Smooth muscle cell (in vitro differentiated cells): Measurements from ENCODE around the gene TGM5. TPM values are rescaled to one million over a fixed set of nuclear protein-coding genes. Genes with fewer than 3 reads are reported as not detected.
"Not testable (repeated sequence)": the region's sequence is repeated elsewhere in the genome, so short reads cannot be mapped to it uniquely, and the experiment has no call there.

Experiments
- DNase-seq: peaks from one replicate; lab custom pipeline; 2025; ENCODE audit not compliant: unreplicated experiment; lab: John Stamatoyannopoulos, UW
- H2AFZ ChIP-seq: fragments of 200-600 bp; sonication (generic); 2 replicates; pipeline ENCODE4 v1.6.0; 2016; ENCODE audit warnings: antibody characterized with exemption, low read depth, mild to moderate bottlenecking
- H3F3A ChIP-seq: fragments of 200-600 bp; sonication (generic); 2 replicates; pipeline ENCODE4 v1.6.0; 2017; ENCODE audit warnings: antibody characterized with exemption, low read depth
- H3K27ac ChIP-seq: fragments of 200-600 bp; sonication (generic); 2 replicates; pipeline ENCODE4 v1.5.1; 2016; ENCODE audit warnings: low read depth, mild to moderate bottlenecking
- H3K27me3 ChIP-seq: fragments of 200-600 bp; sonication (generic); 2 replicates; pipeline ENCODE4 v1.6.1; 2016; ENCODE audit warnings: low read depth, mild to moderate bottlenecking
- H3K36me3 ChIP-seq: fragments of 200-600 bp; sonication (generic); 2 replicates; pipeline ENCODE4 v1.5.1; 2016; ENCODE audit warnings: low read depth
- H3K4me1 ChIP-seq: fragments of 200-600 bp; sonication (generic); 2 replicates; pipeline ENCODE4 v1.5.1; 2016; ENCODE audit warnings: low read depth
- H3K4me2 ChIP-seq: fragments of 200-600 bp; sonication (generic); 2 replicates; pipeline ENCODE4 v1.6.0; 2016; ENCODE audit warnings: mild to moderate bottlenecking
- H3K4me3 ChIP-seq: fragments of 200-600 bp; sonication (generic); 2 replicates; pipeline ENCODE4 v1.5.1; 2016; ENCODE audit warnings: mild to moderate bottlenecking
- H3K79me2 ChIP-seq: fragments of 200-600 bp; sonication (generic); 2 replicates; pipeline ENCODE4 v1.6.0; 2016; ENCODE audit warnings: low read depth, mild to moderate bottlenecking
- H3K9ac ChIP-seq: fragments of 200-600 bp; sonication (generic); 2 replicates; pipeline ENCODE4 v1.6.0; 2016; ENCODE audit warnings: low read depth
- H3K9me3 ChIP-seq: fragments of 200-600 bp; sonication (generic); replicated peaks from 2 replicates; pipeline ENCODE4 v1.5.1; 2016; ENCODE audit warnings: low read depth
- H4K20me1 ChIP-seq: fragments of 200-600 bp; sonication (generic); 2 replicates; pipeline ENCODE4 v1.6.0; 2016; ENCODE audit warnings: low read depth
- CTCF ChIP-seq: fragments of 200-600 bp; sonication (generic); IDR thresholded peaks from 2 replicates; pipeline ENCODE4 v1.5.1; 2017; ENCODE audit warnings: borderline replicate concordance, mild to moderate bottlenecking, antibody characterized with exemption; ENCODE audit not compliant: insufficient read depth, poor library complexity, severe bottlenecking
- WGBS: methylation state at CpG from one replicate; pipeline ENCODE4 v1.1.7; 2016; ENCODE audit warnings: low lambda C conversion rate; 5-methylcytosine and 5-hydroxymethylcytosine counted together
- polyA plus RNA-seq: library from polyadenylated mRNA; unstranded; fragments of >200 nt; fragmentation: Nextera tagmentation; extraction: Ambion mirVana; gene quantifications from 2 replicates; pipeline ENCODE4 v1.2.1, GENCODE V29; 2016
- total RNA-seq: library from RNA; depleted of rRNA; stranded (reverse); fragments of >200 nt; gene quantifications from 2 replicates; pipeline ENCODE4 v1.2.3, GENCODE V29; 2014

Gene TGM5
- total and polyA plus RNA-seq, 2 experiments from 2014 or later, result 0.08 to 2.5 TPM

DNA sequence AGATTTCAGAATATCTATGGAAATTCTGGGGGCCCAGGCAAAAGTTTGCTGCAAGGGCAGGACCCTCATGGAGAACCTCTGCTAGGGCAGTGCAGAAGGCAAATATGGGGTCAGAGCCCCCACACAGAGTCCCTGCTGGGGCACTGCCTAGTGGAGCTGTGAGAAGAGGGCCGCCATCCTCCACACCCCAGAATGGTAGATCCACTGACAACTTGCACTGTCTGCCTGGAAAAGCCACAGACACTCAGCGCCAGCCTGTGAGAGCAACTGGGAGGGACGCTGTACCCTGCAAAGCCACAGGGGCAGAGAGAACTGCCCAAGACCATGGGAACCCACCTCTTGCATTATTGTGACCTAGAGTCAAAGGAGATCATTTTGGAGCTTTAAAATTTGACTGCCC, 67.7 kb downstream of the TGM5 start:
- H3K79me2 ChIP-seq, result no peaks in the 10 kb centered on the region
- H3K27ac ChIP-seq, result no peak overlapping the region
- no peak overlapping the region for H3K4me2 ChIP-seq
- H3K4me1 ChIP-seq, result no peaks in the 10 kb centered on the region
- H3K4me3 ChIP-seq, result no peak overlapping the region
- H3K9me3 ChIP-seq, result no peaks in the 10 kb centered on the region
- TF ChIP-seq CTCF, result no peak
- DNase-seq, result no peak
- H3K36me3 ChIP-seq, result no peaks in the 10 kb centered on the region
- H3F3A ChIP-seq, result no peaks in the 10 kb centered on the region
- H3K9ac ChIP-seq, result no peak overlapping the region
- H2AFZ ChIP-seq, result no peak overlapping the region
- H3K27me3 ChIP-seq, result peaks cover 11% of the 10 kb centered on the region
- WGBS, result 94% methylated on average over 3 of the region's 3 CpGs
- no peaks in the 10 kb centered on the region for H4K20me1 ChIP-seq

DNA sequence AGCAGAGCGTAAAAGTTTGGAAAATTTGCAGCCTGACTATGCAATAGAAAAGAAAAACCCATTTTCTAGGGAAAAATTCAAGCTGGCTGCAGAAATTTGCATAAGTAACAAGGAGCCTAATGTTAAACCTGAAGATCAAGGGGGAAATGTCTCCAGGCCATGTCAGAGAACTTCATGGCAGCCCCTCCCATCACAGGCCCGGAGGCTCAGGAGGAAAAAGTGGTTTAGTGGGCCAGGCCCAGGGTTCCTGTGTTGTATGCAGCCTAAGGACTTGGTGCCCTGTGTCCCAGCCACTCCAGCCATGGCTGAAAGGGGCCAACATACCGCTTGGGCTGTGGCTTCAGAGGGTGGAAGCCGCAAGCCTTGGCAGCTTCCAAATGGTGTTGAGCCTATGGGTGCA, 68.2 kb downstream of the TGM5 start:
- H3K4me3 ChIP-seq, H4K20me1 ChIP-seq: not testable (repeated sequence)
- WGBS, result 97% methylated on average over 4 of the region's 4 CpGs

DNA sequence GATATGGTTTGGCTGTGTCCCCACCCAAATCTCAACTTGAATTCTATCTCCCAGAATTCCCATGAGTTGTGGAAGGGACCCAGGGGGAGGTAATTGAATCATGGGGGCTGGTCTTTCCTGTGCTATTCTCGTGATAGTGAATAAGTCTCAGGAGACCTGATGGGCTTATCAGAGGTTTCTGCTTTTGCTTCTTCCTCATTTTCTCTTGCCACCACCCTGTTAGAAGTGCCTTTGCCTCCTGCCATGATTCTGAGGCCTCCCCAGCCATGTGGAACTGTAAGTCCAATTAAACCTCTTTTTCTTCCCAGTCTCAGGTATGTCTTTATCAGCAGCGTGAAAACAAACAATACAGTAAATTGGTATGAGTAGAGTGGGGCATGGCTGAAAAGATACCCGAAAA, 69.0 kb downstream of the TGM5 start:
- DNase-seq, H3K4me3 ChIP-seq, H2AFZ ChIP-seq, H4K20me1 ChIP-seq, H3K4me1 ChIP-seq, H3K27ac ChIP-seq, H3K9ac ChIP-seq, H3K36me3 ChIP-seq, H3F3A ChIP-seq, H3K4me2 ChIP-seq, H3K79me2 ChIP-seq, H3K9me3 ChIP-seq, H3K27me3 ChIP-seq: not testable (repeated sequence)
- 95% methylated on average over 3 of the region's 3 CpGs for WGBS

More for the DNA sequence above, 68.2 kb downstream of the TGM5 start:
- not testable (repeated sequence) for DNase-seq, H3K9ac ChIP-seq, H3K27ac ChIP-seq, H3K4me1 ChIP-seq, H3K36me3 ChIP-seq, H3K79me2 ChIP-seq, H3F3A ChIP-seq, H3K9me3 ChIP-seq, H2AFZ ChIP-seq, H3K4me2 ChIP-seq
- H3K27me3 ChIP-seq, result peaks cover 11% of the 10 kb centered on the region

DNA sequence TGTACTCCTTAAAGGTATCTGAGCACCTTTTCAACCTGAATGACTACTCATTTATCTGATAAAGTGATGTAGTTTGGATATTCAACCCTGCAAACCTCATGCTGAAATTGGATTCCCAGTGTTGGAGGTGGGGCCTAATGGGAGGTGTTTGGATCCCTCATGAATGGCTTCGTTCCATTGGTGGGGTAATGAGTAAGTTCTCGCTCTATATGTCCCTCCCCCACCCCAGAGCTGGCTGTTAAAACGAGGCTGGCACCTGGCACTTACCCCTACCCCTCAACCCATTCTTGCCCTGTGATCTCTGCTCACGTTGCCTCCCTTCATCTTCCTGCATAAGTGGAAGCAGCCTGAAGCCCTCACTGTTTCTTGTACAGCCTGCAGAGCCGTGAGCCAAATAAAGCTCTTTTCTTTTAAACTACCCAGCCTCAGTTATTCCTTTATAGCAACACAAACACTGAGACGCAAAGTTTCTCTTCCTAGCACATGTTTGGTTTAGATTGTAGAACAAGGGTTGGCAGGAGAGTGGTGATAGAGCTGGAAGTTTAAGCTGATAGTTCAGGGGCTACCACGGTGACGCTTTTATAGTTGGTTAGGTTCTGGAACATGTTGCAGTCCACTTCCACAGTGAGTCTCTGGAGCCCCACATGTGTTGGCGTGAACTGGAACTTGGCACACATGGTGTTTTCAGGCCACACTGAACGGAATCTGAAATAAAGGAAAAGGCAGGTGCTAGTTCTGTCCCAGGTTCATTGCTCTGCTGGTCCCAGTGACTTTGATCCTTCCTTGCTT, 69.8 kb downstream of the TGM5 start:
- H3K4me2 ChIP-seq, result no peak overlapping the region
- H4K20me1 ChIP-seq, result no peaks in the 10 kb centered on the region
- 96% methylated on average over 10 of the region's 10 CpGs for WGBS
- no peak overlapping the region for H3K27ac ChIP-seq
- H3F3A ChIP-seq, result no peaks in the 10 kb centered on the region
- TF ChIP-seq CTCF, result no peak
- DNase-seq, result no peak
- H3K27me3 ChIP-seq, result no peaks in the 10 kb centered on the region
- H3K79me2 ChIP-seq, result no peaks in the 10 kb centered on the region
- H3K9me3 ChIP-seq, result no peaks in the 10 kb centered on the region
- peaks cover 3% of the 10 kb centered on the region for H3K36me3 ChIP-seq
- no peak overlapping the region for H2AFZ ChIP-seq
- H3K4me1 ChIP-seq, result no peaks in the 10 kb centered on the region
- H3K9ac ChIP-seq, result no peak overlapping the region
- no peak overlapping the region for H3K4me3 ChIP-seq
